HG03520 (cell line): ENCODE results near the gene GNAZ.

Experiments
- ATAC-seq: cut with Tn5 transposase; IDR thresholded peaks from one replicate; pipeline ENCODE4 v1.9.1; 2021; ENCODE audit warnings: mild to moderate bottlenecking, moderate library complexity; ENCODE audit not compliant: unreplicated experiment

Gene GNAZ

DNA sequence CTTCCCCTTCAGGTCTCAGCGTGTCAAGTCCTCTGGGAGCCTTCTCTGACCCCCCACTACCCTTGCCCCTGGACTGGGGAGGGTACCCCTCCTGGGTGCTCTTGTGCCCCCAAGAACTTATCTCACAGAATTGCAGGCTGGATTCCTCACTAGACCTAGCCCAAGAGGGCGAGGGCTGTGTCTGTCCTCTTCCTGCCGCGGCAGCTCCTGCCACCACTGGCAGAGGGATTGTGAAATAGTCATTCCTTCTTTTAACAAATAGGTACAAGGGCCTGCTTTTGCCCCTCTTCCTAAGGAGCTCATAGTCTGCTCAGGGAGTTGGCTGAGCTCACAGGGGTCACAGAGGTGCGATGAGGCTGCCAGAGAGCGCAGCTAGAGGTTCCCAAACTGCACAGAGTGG is 80.4 kb downstream of the GNAZ start:
- no peak for ATAC-seq

DNA sequence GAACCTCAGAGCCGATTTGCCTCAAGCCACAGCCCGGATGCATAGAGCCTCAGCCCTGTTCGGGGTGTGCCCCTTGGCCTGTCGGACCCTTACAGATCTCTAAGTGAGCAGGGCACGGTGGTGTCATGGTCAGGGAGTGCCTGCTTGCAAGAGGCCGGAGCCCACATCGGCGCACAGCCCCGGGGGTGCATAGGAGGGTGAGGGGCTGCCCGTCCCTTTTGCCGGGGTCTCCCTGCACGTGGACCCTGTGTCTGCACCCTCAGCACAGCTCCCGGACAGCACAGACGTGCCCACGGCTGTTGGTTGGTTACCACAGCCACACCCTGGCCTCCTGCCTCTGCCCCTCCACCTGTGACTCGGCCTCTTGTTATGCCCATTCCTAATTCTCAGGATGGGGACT is 81.5 kb downstream of the GNAZ start:
- ATAC-seq, result no peak

DNA sequence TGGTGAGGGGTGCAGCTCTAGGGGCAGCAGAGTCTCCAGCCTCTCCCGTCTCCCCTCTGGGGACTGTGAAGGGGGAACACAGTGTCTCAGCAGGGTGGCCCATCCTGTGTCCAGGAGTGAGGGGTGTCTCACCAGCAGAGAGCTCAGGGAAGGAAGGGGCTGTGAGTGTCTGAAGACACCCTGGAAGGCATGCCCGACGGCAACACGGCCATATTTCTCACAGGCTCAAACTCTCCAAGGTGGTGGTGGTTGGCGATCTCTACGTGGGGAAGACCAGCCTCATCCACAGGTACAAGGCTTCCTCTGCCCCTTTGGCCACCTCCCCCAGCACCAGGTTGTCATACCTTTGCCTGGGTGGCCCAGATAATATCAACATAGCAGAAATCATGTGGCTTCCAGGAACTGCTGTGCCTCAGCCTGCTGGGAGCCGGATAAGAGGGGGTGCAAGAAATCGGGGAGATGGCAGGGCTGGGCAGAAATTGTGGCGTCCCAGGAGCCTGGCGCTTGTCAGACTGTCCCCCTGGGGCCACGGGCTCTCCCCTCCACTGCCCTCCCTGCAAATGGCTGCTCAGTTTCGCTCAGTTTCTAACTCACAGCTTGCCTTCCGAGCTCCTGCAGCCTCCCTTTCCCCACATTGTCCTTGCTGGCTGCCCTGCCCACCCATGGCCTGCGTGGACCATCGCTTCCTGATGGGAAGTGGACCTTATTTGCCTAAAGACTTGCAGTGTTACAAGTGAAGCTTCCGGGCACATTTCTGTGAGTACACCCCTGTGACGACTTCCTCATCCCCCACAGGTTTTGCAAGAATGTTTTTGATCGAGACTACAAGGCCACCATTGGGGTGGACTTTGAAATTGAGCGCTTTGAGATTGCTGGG is 82.2 kb downstream of the GNAZ start:
- ATAC-seq, result no peak

DNA sequence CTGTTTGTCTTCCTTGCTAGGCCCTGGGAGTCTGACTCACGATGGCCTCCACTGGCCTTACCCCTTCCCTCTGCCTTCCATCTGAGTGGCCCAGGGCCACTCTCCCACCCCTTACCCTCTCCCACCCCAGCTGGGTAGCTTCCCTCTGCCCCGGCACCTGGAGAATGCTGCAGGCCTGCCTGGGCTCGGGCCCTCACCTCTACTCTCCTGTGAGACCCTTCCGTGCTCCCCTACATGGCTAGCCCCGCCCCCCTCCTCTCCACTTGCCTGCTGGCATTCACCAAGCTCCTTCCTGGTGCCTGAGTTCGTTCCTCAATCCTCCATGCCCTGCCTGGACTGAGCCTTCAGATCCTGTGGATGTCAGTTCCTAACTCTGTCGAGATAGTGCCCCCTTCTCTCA is 83.7 kb downstream of the GNAZ start:
- no peak for ATAC-seq

DNA sequence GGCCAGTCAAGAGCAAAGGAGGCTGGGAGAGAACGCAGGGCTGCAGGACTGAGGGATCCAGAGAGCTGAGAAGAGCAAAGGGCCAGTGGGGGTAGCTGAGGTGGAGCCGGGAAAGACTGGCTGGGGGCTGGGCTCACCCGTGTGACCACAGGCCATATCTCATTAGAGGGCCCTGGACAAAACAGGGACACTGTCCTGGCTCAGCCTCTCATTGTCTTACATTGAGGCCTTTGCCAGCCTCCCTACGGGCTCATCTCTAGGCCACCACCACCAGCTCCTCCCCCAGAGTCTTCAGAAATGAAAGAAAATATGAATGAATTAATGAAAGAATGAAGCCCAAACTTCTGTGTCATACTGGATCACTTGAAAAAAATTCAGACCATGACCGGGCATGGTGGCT is 84.1 kb downstream of the GNAZ start:
- no peak for ATAC-seq

DNA sequence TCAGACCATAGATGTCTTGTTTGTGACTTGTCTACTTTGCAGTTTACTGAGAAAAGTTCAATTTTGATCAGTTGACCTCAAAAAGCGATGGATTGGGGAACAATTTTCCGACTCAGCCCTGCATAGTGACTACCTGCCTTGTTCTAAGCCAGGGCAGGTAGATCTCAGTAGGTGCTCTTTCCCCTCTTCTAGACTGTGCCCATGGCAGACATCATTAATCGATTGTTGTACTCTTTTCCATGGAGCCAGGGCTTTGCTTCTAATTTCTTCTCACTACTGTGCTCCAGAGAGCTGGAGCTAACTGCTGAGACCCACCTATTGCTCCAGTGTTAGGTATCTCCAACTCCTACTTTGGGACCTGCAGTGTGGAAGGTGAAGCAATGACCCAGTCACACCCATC is 84.8 kb downstream of the GNAZ start:
- ATAC-seq, result no peak

DNA sequence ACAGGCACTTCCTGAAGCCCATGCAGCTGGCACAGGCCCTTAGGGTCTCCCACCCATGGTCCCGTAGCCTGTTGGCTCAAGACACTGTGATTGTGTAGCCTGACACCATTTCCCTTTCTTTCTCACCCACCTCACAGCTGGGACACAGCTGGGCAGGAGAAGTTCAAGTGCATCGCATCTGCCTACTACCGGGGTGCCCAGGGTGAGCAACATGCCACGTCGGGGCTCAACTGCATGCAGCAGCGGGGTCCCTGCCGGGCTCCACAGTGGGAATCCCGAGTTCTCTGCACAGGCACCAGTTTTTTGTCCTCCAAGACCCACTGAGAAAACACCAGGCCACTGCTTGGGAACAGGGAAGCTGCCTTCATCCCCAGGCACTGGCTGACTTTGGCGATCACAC is 85.5 kb downstream of the GNAZ start:
- no peak for ATAC-seq

DNA sequence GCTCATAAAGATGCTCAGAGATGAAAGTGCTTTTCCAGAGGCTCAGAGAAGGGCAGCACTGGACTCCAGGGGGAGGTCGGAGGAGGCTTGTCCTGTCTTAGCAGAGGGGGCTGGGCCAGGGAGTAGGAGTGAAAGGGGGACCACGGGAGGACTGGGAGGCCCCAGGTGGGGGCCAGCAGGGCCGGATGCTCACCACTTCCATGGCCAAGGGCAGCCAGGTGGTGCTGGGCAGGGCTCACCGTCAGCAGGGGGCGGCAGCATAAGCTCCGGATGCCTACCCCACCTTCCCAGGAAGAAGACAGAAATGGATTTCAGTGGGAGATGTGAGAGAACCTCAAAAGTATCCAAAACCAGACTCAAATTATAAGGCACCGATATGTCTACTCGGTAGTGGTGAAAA is 86.0 kb downstream of the GNAZ start:
- ATAC-seq, result no peak

DNA sequence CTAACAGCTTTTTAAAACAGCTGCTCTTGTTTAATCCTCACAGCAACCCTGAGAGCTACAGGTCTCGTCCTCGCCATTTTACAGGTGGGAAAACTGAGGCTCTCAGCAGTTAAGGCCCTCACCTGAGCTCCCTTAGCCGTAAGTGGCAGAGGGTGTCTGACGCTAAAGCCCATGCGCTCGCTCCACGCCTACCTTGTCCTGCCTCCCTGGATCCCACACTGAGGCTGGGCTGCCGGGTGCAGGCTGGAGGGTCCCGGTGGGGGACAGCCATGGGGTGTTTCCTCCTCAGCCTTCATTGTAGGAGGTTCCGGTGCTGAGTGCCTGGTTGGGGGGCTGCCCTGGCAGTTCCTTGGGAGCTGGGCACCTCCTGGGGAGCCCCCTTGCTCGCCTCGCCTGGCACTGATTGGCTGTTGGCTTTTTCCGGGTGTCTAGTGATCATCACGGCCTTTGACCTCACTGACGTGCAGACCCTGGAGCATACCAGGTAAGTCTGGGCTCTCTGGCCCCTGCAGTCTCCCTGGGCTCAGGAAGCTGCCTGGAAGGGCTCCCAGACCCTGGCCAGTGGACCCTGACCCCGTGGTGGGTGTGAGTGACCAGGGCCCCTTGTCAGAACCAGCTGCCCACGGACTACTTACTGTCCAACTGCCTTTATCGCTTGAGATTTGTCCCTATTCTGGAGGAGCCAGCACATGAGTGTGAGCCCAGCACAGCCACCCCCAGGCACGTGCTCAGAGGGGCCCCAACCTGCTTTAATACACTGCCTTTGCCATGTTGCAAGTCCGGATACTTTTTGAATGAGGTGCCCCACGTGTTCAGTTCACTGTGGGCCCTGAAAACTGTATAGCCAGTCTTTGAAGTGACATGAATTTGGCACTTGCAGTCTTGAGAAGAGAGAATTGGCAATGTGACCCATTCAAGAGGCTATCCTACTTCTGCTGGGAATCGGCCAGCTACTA is 87.5 kb downstream of the GNAZ start:
- ATAC-seq, result no peak

DNA sequence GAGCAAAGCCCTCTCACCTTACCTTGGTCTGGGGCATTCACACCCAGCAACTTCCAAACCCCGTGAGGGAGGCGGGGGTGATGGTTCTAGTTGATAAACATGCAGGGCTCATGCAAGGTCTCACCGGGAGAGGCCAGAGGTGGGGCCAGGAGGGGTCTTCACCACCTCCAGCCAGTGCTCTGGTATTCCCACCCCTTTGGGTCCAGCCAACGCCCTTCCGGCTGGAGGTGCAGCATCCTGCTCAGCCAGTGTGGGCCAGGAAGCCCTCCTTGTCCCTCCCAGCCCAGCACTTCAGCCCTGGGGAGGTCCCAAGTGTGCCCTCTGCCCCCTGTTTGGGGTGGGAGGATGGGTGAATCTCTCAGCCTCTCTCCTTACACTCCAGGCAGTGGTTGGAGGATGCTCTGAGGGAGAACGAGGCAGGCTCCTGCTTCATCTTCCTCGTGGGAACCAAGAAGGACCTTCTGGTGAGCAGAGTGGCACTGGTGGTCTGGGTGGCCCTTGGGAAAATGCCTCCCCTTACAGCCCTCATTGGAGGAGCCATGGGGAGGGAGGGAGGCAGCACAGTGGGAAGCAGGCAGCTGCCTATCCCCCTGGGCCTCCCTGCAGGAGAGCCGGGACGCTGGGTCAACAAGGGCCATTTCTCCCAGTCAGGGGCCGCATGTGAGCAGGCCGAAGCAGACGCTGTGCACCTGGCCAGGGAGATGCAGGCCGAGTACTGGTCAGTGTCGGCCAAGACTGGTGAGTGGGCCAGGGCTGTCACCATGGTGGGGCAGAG is 88.4 kb downstream of the GNAZ start:
- ATAC-seq, result no peak

DNA sequence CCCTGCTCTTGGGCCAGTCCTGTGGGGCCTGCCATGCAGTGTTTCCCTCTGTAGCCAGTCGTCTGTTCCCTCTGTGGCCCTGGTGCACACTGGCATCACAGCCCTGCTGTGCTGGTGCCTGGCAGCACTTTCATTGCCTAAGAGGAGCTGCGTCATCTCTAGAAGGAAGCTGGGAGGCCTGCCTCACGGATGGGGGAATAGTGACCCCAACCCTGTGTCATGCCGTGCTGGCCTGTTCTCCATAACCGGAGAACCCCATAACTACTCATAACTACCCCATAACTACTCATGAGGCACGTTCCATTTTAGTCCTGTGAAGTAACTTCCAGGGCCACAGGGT is 88.9 kb downstream of the GNAZ start:
- ATAC-seq, result no peak

DNA sequence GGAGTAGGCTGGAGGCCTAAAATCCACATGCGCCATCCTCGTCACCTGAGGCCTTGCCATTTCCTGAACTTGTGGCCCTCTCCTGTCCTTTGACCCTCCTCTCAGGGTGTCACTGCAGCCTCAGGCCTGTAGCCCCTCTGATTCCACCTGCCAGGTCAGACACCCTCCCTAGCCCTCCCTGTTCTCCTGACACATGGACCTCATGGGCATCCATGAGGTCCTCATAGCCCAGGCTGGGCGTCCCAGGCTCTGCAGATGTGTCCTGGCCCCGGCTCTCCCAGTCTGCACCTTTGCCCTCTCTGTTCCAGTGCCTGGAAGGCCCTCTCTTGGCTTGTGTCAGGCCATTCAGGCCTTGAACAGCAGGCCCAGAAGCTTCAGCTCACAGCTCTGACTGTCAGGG is 90.7 kb downstream of the GNAZ start:
- no peak for ATAC-seq

DNA sequence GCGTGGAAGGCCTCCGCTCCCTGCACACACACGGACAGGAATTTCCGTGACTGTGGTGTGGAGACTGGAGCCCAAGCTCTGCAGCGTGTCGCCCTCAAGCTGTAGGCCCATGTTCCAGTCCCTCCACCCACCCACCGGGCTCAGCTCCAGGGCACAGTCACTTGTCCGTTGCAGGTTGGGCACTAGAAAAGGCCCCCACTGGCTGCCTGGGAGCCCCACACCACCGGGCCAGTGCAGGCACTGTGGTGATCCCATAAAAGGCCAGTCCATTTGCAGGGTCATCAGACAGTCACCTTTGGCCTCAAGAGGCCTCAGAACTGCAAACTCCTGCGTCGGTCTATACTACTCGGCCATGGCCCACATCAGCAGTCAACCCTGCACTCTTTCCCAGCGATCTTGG is 91.3 kb downstream of the GNAZ start:
- ATAC-seq, result no peak

DNA sequence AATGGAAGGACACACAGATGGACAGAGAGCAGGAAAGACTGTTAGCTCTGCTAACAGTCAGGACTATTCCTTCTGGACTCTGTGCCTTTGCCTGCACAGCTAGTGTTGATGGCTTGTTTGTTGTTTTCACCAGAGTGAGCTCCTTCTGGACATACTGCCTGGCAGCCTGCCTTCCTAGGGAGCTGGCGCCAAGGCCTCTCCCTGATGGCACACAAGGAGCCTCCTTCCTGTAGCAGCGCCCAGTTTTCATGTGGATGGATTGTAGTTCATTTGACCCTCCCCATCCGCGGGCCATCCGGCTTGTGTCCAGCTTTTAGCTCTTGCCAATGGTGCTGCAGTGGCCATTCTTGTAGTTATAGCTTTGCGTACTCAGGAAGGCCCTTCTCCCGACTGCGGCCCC is 93.3 kb downstream of the GNAZ start:
- ATAC-seq, result no peak

DNA sequence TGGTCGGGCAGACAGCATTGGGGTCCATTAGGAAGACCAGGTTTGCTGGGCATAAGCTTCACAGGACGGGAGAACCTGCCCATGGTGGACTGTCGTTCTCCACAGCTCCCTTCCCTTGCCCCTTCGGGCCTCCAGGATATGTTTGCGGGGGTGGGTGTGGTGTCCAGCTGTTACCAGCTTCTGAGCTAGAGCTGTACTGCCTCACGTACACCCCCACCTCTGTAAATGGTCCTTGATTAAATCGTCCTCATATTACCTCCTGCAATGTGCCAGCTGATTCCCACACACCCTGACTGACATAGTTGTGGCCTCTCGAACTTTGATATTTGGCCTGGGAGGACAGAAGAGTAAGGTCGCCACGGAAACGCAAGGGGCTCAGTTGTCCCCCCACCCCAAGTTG is 93.8 kb downstream of the GNAZ start:
- no peak for ATAC-seq

DNA sequence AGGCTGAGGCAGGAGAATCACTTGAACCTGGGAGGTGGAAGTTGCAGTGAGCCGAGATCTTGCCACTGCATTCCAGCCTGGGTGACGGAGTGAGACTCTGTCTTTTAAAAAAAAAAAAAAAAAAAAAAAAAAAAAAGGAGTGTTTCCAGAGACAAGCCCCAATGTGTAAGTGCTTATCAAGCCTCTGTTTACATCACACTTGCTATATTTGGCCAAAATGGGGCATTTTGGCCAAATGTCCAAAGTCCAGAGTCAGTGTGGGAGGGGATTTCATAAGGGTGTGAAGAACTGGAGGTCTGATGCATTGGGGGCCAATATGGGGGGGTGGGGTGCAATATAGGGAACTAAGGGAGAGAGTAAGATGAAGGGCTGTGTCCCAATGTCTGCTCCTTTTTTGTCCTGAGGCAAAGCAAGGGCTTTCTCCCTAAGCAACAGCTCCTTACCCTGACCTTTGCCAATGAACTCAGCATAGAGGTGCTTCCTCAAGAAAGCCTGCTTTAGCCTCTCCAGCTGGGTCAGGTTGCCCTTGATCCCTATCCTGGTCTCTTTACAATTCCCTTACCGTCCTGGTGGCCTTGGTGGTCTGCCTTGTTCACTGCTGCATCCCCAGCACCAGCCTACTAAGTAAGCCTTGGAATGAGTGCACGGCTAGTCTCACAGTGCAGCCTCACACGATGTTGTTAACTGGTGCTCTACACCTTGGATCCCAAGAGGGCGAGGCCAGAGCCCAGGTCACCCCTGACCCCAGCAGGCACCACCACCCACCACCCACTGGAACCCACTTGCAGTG is 95.9 kb downstream of the GNAZ start:
- ATAC-seq, result no peak

DNA sequence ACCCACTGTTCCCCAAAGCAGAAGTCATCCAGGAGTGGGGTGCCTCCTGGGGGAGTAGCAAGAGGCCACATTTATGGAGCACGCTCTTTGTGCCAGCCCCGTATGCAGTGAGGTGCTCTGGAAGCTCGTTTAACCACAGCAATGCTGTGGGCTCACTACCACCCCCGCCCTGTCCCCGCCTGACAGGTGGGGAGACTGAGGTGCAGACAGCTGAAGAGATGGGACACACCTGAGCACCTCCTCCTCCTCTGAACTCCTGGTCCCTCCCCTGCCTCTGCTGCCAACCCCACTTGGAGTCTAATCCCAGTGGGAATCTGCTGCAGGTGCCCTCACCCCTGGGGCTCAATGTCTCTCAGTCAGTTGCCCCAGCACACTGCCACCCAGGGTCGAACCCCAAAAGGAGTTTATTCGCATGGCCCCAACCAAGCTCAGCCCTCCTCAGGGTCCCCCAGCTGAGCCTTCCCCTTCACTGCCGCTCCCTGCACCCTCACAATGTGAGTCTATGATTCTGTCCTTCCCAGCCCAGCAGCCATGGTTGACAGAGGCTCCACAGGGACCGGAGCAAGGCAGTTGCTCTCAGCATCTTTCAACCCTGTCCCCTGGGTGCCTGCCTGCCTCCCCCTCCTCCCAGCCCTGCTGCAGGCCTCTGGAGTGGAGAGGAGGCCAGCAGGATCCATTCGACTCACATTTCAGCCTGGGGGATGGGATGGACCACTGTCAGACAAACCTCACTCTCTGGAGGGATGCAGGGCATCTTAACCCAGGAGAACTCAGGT is 96.7 kb downstream of the GNAZ start:
- no peak for ATAC-seq

DNA sequence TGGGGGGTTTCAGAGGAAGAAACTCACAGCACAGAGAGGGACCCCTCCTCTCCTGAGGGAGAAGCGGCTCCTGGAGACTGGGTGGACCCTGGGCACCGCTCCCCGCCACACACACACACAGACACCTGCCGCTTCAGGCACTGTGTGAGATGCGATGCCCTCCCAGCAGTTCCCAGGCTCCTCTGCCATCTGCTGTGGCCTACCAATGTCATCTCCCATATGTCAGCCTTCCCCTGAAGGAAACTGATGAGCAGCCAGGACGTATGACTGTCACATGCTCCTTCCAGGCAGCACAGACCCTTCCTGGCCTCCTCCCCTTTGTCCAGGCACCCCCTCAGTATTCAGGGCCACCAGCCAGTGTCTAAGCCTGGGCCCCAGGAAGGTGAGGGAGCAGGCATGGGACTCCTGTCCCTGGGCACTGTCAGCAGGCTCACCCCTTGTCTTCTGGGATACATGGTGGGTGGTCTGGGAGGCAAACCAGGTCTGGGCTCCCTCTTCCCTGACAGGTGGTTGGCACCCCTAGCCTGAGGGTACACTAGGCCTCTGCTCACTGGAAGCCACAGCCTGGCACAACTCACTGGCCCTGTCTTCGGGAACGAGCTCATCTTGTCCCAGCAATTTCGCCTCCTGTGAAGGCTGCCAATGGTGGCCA is 98.2 kb downstream of the GNAZ start:
- no peak for ATAC-seq

DNA sequence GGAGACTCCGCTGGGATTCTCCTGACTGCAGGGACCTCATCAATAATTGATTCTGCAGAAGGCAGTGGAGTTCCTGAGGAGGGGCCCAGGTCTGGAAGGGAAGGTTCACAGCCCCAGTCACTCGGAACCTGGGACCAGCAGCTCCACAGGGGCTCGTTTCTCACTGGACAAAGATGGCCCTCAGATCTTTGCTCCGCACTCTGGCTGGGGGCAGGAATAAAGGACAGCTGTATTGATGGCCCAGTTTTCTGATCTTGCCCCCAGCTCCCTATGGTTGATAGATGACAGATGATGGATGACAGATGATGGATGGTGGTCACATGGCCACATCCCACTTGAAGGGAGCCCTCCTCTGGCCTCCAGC is 98.7 kb downstream of the GNAZ start:
- ATAC-seq, result no peak
